HepG2 (cell line): ENCODE measurements around the gene PLXDC2. TPM values are rescaled to one million over a fixed set of nuclear protein-coding genes. Genes with fewer than 3 reads are reported as not detected.

Experiments
- ELF3 ChIP-seq: IDR thresholded peaks from 2 replicates; pipeline ENCODE4 v1.6.1; 2016; ENCODE audit warnings: missing genetic modification reagents, missing compliant biosample characterization
- EP300 ChIP-seq, 3 experiments: sonication (generic) in 1 of 3; formaldehyde crosslinking in 1 of 3; IDR thresholded peaks; 2 replicates each; pipeline versions ENCODE4 v1.5.1 to v1.6.1; 2011 to 2020; ENCODE audit warnings: low read depth in 2 of 3, low read length in 2 of 3, borderline replicate concordance in 1 of 3, improper control_type of control experiment in 1 of 3, mild to moderate bottlenecking in 1 of 3, missing genetic modification reagents in 1 of 3, moderate library complexity in 1 of 3
- MED1 ChIP-seq: sonication (generic); formaldehyde crosslinking; IDR thresholded peaks from 2 replicates; pipeline ENCODE4 v1.4.0; 2020; ENCODE audit warnings: missing genetic modification reagents
- NCOA2 ChIP-seq: sonication (generic); formaldehyde crosslinking; IDR thresholded peaks from 2 replicates; pipeline ENCODE4 v1.8.0; 2022; ENCODE audit warnings: inconsistent platforms
- NCOR1 ChIP-seq: fragments of 200-600 bp; sonication (generic); IDR thresholded peaks from 2 replicates; pipeline ENCODE4 v1.7.0; 2017; ENCODE audit warnings: antibody characterized with exemption, low read length, borderline replicate concordance
- POGZ ChIP-seq: sonication (generic); formaldehyde crosslinking; IDR thresholded peaks from 2 replicates; pipeline ENCODE4 v1.4.0; 2020; ENCODE audit warnings: mild to moderate bottlenecking, missing genetic modification reagents
- RARA ChIP-seq: IDR thresholded peaks from 2 replicates; pipeline ENCODE4 v1.6.1; 2016; ENCODE audit warnings: missing genetic modification reagents, missing compliant biosample characterization
- RXRB ChIP-seq: IDR thresholded peaks from 2 replicates; pipeline ENCODE4 v1.6.1; 2016; ENCODE audit warnings: borderline replicate concordance, missing genetic modification reagents, missing compliant biosample characterization
- SOX13 ChIP-seq, 3 experiments: fragments of 450-650 bp in 1 of 3; sonication (generic) in 1 of 3; formaldehyde crosslinking in 1 of 3; IDR thresholded peaks in 2 of 3; conservative IDR thresholded peaks in 1 of 3; 2 replicates each; pipeline versions ENCODE4 v1.5.0 to v1.6.1; 2016 to 2020; ENCODE audit warnings: antibody characterized with exemption in 1 of 3, mild to moderate bottlenecking in 1 of 3, missing compliant biosample characterization in 1 of 3, missing genetic modification reagents in 1 of 3, moderate library complexity in 1 of 3
- TEF ChIP-seq: sonication (generic); formaldehyde crosslinking; IDR thresholded peaks from 2 replicates; pipeline ENCODE4 v1.5.0; 2020; ENCODE audit warnings: missing genetic modification reagents
- ZNF33B ChIP-seq: sonication (generic); formaldehyde crosslinking; IDR thresholded peaks from 2 replicates; pipeline ENCODE4 v1.5.1; 2020; ENCODE audit warnings: mild to moderate bottlenecking, missing genetic modification reagents
- ZNF569 ChIP-seq: sonication (generic); formaldehyde crosslinking; IDR thresholded peaks from 2 replicates; pipeline ENCODE4 v1.5.0; 2020; ENCODE audit warnings: mild to moderate bottlenecking, missing genetic modification reagents, moderate library complexity, borderline replicate concordance
- polyA plus RNA-seq, 8 experiments: library from polyadenylated mRNA; depleted of rRNA in 3 of 8; stranded (reverse) in 7 of 8; unstranded in 1 of 8; fragments of >200 nt; fragmentation: Illumina TruSeq in 4 of 8; extraction: Trizol in 4 of 8; gene quantifications; 2 replicates each; pipeline versions ENCODE4 v1.2.1 to v1.2.3, GENCODE V29; 2011 to 2016; ENCODE audit warnings: low read depth in 4 of 8, missing spikeins in 1 of 8, mixed read lengths in 1 of 8; ENCODE audit not compliant: insufficient read depth in 1 of 8
- total RNA-seq, 5 experiments: library from RNA; depleted of rRNA; stranded (reverse); fragments of >200 nt; fragmentation: Illumina TruSeq; extraction: Trizol; gene quantifications; 2 replicates each; pipeline ENCODE4 v1.2.3, GENCODE V29; 2016; ENCODE audit warnings: low read depth in 1 of 5
- TF ChIP-seq, protein P1 (sequence below): sonication (generic); formaldehyde crosslinking; IDR thresholded peaks from 2 replicates; pipeline ENCODE4 v1.5.1; 2020; ENCODE audit warnings: missing genetic modification reagents, mild to moderate bottlenecking, borderline replicate concordance
- TF ChIP-seq, protein P2 (sequence below): sonication (generic); formaldehyde crosslinking; conservative IDR thresholded peaks from 2 replicates; pipeline ENCODE4 v1.4.0; 2020; ENCODE audit warnings: mild to moderate bottlenecking, missing genetic modification reagents, moderate library complexity
- TF ChIP-seq, protein P3 (sequence below): sonication (generic); formaldehyde crosslinking; IDR thresholded peaks from 2 replicates; pipeline ENCODE4 v1.5.1; 2020; ENCODE audit warnings: missing genetic modification reagents, mild to moderate bottlenecking, borderline replicate concordance
- TF ChIP-seq, protein P4 (sequence below): sonication (generic); formaldehyde crosslinking; IDR thresholded peaks from 2 replicates; pipeline ENCODE4 v1.9.0; 2022; ENCODE audit warnings: low read depth, missing genetic modification reagents

PLXDC2 gene
- total and polyA plus RNA-seq, 2 of the 13 experiments (the other 11 are each of a cell fraction or from before 2014, with no cell fraction given): 2.1 to 2.4 TPM

GRCh38 chr10:20088061-20088701, 271.9 kb downstream of the PLXDC2 start (continued):
- TF ChIP-seq, protein P1, sequence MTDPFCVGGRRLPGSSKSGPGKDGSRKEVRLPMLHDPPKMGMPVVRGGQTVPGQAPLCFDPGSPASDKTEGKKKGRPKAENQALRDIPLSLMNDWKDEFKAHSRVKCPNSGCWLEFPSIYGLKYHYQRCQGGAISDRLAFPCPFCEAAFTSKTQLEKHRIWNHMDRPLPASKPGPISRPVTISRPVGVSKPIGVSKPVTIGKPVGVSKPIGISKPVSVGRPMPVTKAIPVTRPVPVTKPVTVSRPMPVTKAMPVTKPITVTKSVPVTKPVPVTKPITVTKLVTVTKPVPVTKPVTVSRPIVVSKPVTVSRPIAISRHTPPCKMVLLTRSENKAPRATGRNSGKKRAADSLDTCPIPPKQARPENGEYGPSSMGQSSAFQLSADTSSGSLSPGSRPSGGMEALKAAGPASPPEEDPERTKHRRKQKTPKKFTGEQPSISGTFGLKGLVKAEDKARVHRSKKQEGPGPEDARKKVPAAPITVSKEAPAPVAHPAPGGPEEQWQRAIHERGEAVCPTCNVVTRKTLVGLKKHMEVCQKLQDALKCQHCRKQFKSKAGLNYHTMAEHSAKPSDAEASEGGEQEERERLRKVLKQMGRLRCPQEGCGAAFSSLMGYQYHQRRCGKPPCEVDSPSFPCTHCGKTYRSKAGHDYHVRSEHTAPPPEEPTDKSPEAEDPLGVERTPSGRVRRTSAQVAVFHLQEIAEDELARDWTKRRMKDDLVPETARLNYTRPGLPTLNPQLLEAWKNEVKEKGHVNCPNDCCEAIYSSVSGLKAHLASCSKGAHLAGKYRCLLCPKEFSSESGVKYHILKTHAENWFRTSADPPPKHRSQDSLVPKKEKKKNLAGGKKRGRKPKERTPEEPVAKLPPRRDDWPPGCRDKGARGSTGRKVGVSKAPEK: no peak
- TF ChIP-seq ELF3: peak; percentile 55
- TF ChIP-seq RARA (CRISPR knock-in tag): peak; percentile 44; the same call in 1 of the 2 replicates
- TF ChIP-seq ZNF33B: no peak
- TF ChIP-seq EP300 (IDR thresholded peaks at IDR 0.05; ENCODE audit: low read depth in 2 of 2, low read length in 2 of 2): peak in 1 of 2 experiments; percentile 51; a peak in 1 of 4 replicates
- TF ChIP-seq EP300 (CRISPR knock-in tag; IDR thresholded peaks at IDR 0.05; ENCODE audit: borderline replicate concordance): no peak
- TF ChIP-seq, protein P2, sequence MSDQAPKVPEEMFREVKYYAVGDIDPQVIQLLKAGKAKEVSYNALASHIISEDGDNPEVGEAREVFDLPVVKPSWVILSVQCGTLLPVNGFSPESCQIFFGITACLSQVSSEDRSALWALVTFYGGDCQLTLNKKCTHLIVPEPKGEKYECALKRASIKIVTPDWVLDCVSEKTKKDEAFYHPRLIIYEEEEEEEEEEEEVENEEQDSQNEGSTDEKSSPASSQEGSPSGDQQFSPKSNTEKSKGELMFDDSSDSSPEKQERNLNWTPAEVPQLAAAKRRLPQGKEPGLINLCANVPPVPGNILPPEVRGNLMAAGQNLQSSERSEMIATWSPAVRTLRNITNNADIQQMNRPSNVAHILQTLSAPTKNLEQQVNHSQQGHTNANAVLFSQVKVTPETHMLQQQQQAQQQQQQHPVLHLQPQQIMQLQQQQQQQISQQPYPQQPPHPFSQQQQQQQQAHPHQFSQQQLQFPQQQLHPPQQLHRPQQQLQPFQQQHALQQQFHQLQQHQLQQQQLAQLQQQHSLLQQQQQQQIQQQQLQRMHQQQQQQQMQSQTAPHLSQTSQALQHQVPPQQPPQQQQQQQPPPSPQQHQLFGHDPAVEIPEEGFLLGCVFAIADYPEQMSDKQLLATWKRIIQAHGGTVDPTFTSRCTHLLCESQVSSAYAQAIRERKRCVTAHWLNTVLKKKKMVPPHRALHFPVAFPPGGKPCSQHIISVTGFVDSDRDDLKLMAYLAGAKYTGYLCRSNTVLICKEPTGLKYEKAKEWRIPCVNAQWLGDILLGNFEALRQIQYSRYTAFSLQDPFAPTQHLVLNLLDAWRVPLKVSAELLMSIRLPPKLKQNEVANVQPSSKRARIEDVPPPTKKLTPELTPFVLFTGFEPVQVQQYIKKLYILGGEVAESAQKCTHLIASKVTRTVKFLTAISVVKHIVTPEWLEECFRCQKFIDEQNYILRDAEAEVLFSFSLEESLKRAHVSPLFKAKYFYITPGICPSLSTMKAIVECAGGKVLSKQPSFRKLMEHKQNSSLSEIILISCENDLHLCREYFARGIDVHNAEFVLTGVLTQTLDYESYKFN (CRISPR knock-in tag): peak; percentile 60
- 0 out of 2 replicates have a peak, but pooled peaks have one; percentile 24 for TF ChIP-seq MED1 (CRISPR knock-in tag)
- peak; percentile 51; the same call in 1 of the 2 replicates for TF ChIP-seq SOX13 (IDR thresholded peaks at IDR 0.05)
- TF ChIP-seq SOX13 (CRISPR knock-in tag; conservative IDR thresholded peaks at IDR 0.05 in 1 of 2, IDR thresholded peaks at IDR 0.05 in 1 of 2): peak in 1 of 2 experiments; percentile 96; a peak in 2 of 4 replicates
- TF ChIP-seq NCOA2: peak; percentile 32; the same call in 1 of the 2 replicates
- no peak for TF ChIP-seq ZNF569
- TF ChIP-seq, protein P3, sequence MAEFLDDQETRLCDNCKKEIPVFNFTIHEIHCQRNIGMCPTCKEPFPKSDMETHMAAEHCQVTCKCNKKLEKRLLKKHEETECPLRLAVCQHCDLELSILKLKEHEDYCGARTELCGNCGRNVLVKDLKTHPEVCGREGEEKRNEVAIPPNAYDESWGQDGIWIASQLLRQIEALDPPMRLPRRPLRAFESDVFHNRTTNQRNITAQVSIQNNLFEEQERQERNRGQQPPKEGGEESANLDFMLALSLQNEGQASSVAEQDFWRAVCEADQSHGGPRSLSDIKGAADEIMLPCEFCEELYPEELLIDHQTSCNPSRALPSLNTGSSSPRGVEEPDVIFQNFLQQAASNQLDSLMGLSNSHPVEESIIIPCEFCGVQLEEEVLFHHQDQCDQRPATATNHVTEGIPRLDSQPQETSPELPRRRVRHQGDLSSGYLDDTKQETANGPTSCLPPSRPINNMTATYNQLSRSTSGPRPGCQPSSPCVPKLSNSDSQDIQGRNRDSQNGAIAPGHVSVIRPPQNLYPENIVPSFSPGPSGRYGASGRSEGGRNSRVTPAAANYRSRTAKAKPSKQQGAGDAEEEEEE (CRISPR knock-in tag): no peak
- TF ChIP-seq POGZ: peak; percentile 36; the same call in 1 of the 2 replicates
- 0 out of 2 replicates have a peak, but pooled peaks have one; percentile 21 for TF ChIP-seq TEF
- TF ChIP-seq NCOR1: peak; percentile 69; the same call in 1 of the 2 replicates
- TF ChIP-seq, protein P4, sequence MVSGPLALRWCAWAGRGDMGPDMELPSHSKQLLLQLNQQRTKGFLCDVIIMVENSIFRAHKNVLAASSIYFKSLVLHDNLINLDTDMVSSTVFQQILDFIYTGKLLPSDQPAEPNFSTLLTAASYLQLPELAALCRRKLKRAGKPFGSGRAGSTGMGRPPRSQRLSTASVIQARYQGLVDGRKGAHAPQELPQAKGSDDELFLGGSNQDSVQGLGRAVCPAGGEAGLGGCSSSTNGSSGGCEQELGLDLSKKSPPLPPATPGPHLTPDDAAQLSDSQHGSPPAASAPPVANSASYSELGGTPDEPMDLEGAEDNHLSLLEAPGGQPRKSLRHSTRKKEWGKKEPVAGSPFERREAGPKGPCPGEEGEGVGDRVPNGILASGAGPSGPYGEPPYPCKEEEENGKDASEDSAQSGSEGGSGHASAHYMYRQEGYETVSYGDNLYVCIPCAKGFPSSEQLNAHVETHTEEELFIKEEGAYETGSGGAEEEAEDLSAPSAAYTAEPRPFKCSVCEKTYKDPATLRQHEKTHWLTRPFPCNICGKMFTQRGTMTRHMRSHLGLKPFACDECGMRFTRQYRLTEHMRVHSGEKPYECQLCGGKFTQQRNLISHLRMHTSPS: no peak
- TF ChIP-seq RXRB (CRISPR knock-in tag): peak; percentile 60
